Psoas muscle (tissue), 8 donors: ENCODE measurements around the gene RHBDD3. TPM values are rescaled to one million over a fixed set of nuclear protein-coding genes. Genes with fewer than 3 reads are reported as not detected.
A peak's percentile ranks its signal among the peaks of the same experiment; 100 is the strongest.
"Not testable (repeated sequence)": the region's sequence is repeated elsewhere in the genome, so short reads cannot be mapped to it uniquely, and the experiment has no call there.

Experiments
- ATAC-seq, 4 donors: fragments of 200-7000 bp; cut with Tn5 transposase; one replicate each; pipeline ENCODE4 v1.9.1; 2020; ENCODE audit warnings: moderate library complexity in 3 of 4, mild to moderate bottlenecking in 2 of 4
- DNase-seq, 2 donors: peaks; one replicate each; pipeline ENCODE4 v3.0.0-alpha.2; 2020
- H3K27ac ChIP-seq: fragments of 200-600 bp; one replicate; pipeline ENCODE4 v1.8.0; 2022
- H3K27me3 ChIP-seq, 3 donors: fragments of 200-600 bp in 1 of 3; one replicate each; pipeline versions ENCODE4 v1.6.1 to v1.8.0; 2013 to 2022; ENCODE audit warnings: low read length in 2 of 3, mild to moderate bottlenecking in 2 of 3, moderate library complexity in 1 of 3; ENCODE audit not compliant: insufficient read depth in 3 of 3
- H3K36me3 ChIP-seq, 2 donors: fragments of 200-600 bp in 1 of 2; one replicate each; pipeline versions ENCODE4 v1.6.1 to v1.8.0; 2013 to 2022; ENCODE audit warnings: low read depth in 1 of 2, mild to moderate bottlenecking in 1 of 2, moderate library complexity in 1 of 2; ENCODE audit not compliant: insufficient read depth in 1 of 2
- H3K4me1 ChIP-seq: fragments of 200-600 bp; one replicate; pipeline ENCODE4 v1.8.0; 2022
- H3K4me3 ChIP-seq: fragments of 200-600 bp; one replicate; pipeline ENCODE4 v1.8.0; 2022; ENCODE audit warnings: mild to moderate bottlenecking
- H3K9me3 ChIP-seq: fragments of 200-600 bp; one replicate; pipeline ENCODE4 v1.8.0; 2022
- CTCF ChIP-seq: fragments of 200-600 bp; IDR thresholded peaks from one replicate; pipeline ENCODE4 v1.8.0; 2022; ENCODE audit warnings: antibody characterized with exemption
- WGBS, 3 donors: extraction: QIAGEN DNeasy Blood & Tissue Kit; methylation state at CpG; one replicate each; pipeline versions ENCODE4 v1.1.6 to v1.1.7; 2013; 5-methylcytosine and 5-hydroxymethylcytosine counted together
- intact Hi-C, 2 donors: fragments of 100-400 bp; cut with DNase I; formaldehyde crosslinking; loops; one replicate each; pipeline versions ENCODE4 v1.11.0 to v1.14.2; 2022
- polyA plus RNA-seq, 3 donors: library from polyadenylated mRNA; stranded (reverse); fragments of 200-250 nt; gene quantifications; one replicate each; pipeline ENCODE4 v1.2.3, GENCODE V29; 2013
- total RNA-seq, 4 donors: library from RNA; stranded (reverse); fragmentation: NEBNext Ultra II Directional in 2 of 4; extraction: Animal tissue kit (Norgen Biotek cat#: 25700) in 2 of 4; gene quantifications; one replicate each; pipeline versions ENCODE4 v1.2.1 to v1.2.4, GENCODE V29; 2021 to 2023
- donor health status: healthy with polysubstance abuse.
- donor health status: DM: no; HTN: no; CAD: no; lungs with moderate emphysema.
- donor health status: Bipolar disorder and iron deficiency.
- donor health status: healthy.
- donor health status: DM: yes; HTN: yes; CAD: no.
- donor health status: DM: no; HTN: no; CAD: no.
- donor health status: DM: no; HTN: no; CAD: no.
- donor health status: DM: yes; HTN: yes; CAD: no.

RHBDD3 gene
- total and polyA plus RNA-seq, 7 donors, result 10.6 to 36.5 (median 20.3) TPM

DNA sequence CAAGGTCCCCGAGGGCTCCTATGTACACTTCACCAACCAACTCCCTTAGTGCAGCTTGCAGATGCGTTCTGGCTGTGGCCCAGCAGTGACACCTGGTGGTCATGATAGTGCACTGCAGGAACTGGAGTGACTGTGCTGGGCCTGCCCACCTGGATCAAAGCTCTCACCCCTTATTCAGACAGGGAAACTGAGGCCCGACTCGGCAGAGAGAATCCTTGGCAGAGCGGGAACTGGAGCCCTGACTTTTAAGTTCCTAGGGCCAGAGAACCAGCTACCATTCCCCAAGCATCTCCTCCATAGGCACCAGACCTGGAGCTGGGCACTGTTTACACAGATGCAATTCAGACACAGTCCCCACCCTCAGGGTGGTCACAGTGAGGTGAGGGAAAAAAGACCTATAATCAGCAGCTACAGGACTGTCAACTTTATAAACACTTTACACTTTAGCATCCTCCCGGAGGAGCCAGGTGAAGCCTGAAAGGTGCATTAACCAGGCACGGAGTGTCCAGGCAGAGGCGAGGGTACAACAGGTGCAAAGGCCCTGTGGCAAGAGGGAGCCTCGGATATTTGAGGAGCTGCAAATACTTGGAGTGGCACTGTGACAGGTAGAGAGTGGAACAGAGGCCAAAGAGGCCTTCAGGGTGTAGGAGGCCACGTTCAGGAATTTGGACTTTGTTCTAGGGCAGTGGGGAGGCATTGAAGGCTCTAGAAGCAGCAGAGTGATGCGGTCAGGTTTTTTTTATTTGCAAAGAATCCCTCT is 22.0 kb downstream of the RHBDD3 start:
- no peak overlapping the region for H3K4me3 ChIP-seq
- no peak overlapping the region for H3K27ac ChIP-seq
- DNase-seq (peak; percentile 63 to 82), ATAC-seq (peak; percentile 87 to 96 (median 92))
- H3K9me3 ChIP-seq, result no peaks in the 10 kb centered on the region
- no peaks in the 10 kb centered on the region for H3K36me3 ChIP-seq
- H3K4me1 ChIP-seq, result no peaks in the 10 kb centered on the region
- peak; percentile 96 for TF ChIP-seq CTCF
- WGBS, 3 donors, result 44 to 47% (median 46%) methylated on average over 11 of the region's 11 CpGs
- intact Hi-C loops, result loop anchor here (5.0 to 10.0 kb wide), 4 partner anchors 181 to 611 kb away; partner anchors contain the start of gene C22orf31 (in 1 of the 2)
- H3K27me3 ChIP-seq, result no peaks in the 10 kb centered on the region

DNA sequence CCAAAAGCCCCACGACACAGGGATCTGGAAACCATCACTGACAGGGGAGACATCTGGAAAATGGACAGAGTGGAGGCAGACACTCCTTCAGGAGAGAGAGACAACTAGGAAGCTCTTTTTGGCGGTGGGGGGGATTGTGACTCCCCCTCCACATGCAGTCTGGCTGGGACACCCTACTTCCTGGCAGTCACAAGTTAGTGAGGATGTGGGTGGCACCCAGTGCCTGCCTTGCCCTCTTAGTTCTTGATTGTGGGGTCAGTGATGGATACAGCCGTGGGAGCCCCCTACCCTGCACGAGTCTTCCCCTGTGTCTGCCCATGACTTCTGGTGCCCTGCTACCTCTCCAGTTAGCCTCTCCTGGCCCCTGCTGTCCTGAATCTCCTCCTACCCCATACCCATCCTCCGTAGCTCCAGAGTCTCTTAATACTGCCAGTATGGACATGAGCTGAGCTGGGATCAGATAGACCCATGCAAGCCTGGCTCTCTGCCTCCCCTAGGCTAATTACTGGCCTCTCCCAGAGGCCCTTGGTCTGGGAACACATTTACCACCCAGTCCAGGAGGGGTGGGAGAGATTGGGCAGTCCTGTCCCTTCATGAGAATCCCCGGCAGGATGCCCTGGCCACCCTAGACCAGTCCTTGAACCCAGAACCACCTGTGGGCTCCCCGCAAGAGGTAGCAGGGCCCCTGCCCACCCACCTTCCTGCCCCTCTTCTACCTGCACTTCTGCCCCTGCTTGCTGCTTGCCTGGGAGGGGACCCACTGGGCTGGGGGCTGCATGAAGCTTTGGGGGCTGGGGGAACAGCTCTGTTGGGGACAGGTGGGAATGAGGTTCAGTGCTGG is 22.8 kb downstream of the RHBDD3 start:
- H3K9me3 ChIP-seq, result no peaks in the 10 kb centered on the region
- DNase-seq (peak in 1 of 2 donors; percentile 35), ATAC-seq (peak; percentile 21 to 48 (median 26))
- no peaks in the 10 kb centered on the region for H3K4me1 ChIP-seq
- TF ChIP-seq CTCF, result no peak
- no peaks in the 10 kb centered on the region for H3K27me3 ChIP-seq
- no peak overlapping the region for H3K4me3 ChIP-seq
- H3K36me3 ChIP-seq, result no peaks in the 10 kb centered on the region
- no peak overlapping the region for H3K27ac ChIP-seq
- intact Hi-C loops, result loop anchor here (5.0 to 10.0 kb wide), 5 partner anchors 93 to 610 kb away; partner anchors contain the start of gene C22orf31 (in 1 of the 2)
- WGBS, 3 donors, result 62 to 67% (median 62%) methylated on average over 7 of the region's 7 CpGs

GRCh38 chr22:29243874-29244446 is 23.8 kb downstream of the RHBDD3 start:
- no peak for ATAC-seq
- no peak for TF ChIP-seq CTCF
- Histone ChIP-seq H3K27ac (no peak overlapping the region), H3K36me3 (no peaks in the 10 kb centered on the region), H3K4me3 (no peak overlapping the region), H3K9me3 (no peaks in the 10 kb centered on the region), H3K27me3 (no peaks in the 10 kb centered on the region), H3K4me1 (no peaks in the 10 kb centered on the region)
- WGBS, 3 donors, result 86 to 92% (median 88%) methylated on average over 11 of the region's 11 CpGs
- DNase-seq, result no peak
- intact Hi-C loops, result loop anchor here (5.0 to 10.0 kb wide), 4 partner anchors 92 to 609 kb away; partner anchors contain the start of gene C22orf31 (in 1 of the 2)

DNA sequence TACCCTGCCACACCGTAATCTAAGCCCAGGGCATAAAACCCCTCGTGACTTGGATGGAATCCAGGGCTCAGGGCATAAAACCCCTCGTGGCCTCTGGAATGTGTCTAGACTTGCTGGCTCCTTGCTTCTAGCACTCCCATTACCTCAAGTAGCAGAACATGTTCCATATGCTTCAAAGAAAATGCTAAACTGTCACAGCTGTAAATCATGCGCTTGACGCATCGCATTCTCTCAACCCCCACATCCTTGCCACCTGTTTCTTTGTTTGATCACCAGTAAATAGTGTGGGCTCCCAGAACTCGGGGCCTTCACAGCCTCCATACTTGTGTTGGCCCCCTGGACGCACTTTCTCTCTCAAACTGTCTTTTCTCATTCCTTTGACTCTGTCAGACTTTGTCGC is 27.3 kb downstream of the RHBDD3 start:
- not testable (repeated sequence) for DNase-seq, H3K27me3 ChIP-seq, H3K4me1 ChIP-seq, H3K36me3 ChIP-seq, ATAC-seq, H3K9me3 ChIP-seq, H3K27ac ChIP-seq, H3K4me3 ChIP-seq
- intact Hi-C loops, result loop anchor here (5.0 to 10.0 kb wide), 4 partner anchors 88 to 606 kb away; partner anchors contain the start of gene C22orf31 (in 1 of the 2)
- WGBS, 3 donors, result 60 to 66% (median 65%) methylated on average over 9 of the region's 9 CpGs
